ENCODE data around the gene S100B.
A peak's percentile ranks its signal among the peaks of the same experiment; 100 is the strongest.
"Not testable (repeated sequence)": the region's sequence is repeated elsewhere in the genome, so short reads cannot be mapped to it uniquely, and the experiment has no call there.

Gene S100B

DNA sequence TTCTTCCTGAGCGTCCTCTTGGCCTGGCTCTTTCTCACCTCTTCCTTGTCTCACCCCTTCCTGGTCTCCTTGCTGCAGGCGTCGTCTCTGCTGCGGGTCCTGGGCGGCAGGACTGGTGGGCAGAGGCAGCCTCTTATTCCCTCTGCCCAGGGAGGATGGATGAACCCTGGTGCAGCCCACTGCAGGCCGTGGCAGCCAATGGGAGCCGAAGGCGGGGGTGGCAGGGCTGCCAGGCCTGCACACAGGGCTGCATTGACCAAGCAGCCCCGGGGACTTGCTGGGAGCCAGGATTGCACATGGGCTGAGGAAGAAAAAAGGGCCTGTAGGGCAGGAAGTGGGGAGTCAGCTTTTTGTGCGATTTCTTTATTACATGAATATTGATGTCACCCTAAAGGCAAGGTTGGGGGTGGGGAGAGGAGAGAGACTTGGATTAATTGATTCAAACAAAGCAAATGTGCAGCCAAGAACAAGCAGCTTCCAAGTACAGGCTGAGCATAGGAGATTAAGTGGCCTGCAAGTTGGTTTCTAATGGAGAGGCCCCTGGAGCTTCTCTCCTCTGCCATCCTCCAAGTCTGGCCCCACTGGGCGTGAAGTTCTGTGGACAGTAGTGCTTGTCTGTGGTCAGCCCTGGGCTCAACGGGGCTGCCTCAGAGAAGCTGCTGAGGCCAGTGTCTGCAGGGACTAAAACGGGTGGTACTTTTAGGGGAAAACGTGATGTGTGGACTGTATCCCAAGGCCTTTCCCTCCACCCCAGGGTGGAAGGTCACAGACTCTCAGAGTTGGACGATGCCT lies at the start of gene S100B:
Gene S100B, minus strand, starts transcription at position 108 of the 792 bp plus-strand sequence. CDS start 2,667 bp downstream, outside the sequence.
- no peak for DNase-seq

DNA sequence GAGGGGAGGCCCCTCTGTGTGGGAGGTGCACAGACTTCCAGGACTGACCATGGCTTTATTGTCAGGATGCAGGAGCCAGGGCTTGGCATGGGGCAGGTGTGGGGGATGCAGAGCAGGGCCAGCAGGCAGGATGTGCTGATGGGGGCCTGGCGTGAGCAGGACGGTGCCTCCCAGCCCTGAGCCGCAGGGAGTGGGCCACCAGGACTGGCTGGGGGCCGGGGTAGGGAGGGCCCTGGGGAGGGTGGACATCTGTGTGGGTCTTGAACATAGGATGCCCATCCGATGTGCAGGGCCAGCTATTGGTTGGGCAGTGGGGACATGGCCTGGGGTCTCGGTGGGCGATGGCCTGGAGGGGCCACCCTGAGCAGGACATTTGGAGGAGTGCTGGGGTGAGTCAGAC lies 46.2 kb upstream of the S100B start:
- DNase-seq: no peak

DNA sequence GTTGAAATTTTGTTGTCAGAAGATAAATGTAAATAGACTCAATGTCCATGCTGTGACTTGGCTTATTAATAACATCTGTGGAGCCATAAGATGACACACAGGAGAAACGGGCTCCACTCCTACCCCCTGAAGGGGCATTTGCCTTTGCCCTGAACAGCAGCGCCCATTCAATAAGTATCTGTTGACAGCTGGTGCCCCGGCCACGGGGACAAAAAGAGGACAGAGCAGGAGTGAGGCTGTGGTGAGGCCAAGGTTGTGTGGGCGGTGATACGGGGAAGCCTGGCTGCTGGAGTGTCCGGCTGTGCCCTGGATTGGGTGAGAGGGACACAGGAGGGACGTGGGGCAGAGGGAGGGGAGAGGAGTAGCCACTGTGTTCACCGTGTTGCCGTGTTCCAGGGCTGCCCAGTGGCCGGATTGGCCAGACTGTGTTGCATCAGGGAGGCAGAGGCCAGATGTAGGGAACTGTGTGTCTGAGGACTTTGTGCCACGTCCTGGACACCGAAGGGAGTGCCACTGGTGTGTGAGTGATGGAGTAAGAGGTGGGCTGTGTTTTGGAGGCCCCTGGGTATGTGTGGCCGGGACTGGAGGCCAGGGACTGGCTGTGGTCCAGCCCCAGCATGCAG lies 45.7 kb upstream of the S100B start:
- no peak for DNase-seq

DNA sequence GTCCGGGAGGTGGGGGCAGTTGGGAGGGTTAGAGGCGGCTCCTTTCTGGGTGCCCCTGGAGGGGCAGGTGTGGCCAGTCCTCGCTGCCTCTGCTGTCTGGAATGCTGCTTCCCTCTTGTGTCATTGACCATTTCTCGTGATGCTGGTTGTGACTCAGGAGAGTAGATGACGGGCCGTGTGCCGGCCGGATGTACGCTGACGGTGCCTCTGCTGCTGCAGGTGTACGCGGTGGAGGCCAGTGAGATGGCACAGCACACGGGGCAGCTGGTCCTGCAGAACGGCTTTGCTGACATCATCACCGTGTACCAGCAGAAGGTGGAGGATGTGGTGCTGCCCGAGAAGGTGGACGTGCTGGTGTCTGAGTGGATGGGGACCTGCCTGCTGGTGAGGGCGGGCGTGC lies 44.5 kb upstream of the S100B start:
- DNase-seq: no peak

DNA sequence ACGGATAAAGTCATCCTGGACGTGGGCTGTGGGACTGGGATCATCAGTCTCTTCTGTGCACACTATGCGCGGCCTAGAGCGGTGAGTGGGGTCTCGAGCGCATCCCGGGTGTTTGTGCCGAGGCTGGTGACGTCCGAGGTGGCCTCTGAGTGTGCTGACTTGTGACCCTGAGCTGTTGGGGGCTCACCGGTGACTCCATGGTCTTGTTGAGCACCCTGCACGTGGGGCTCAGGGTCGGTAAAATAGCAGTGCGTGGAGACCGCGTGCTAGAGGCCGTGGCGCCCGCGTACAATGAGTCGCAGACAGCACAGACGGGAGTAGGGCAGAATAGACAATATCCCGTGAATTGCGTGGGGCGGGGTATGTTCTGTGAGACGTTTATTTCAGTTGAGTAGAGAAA lies 43.7 kb upstream of the S100B start:
- DNase-seq: no peak

DNA sequence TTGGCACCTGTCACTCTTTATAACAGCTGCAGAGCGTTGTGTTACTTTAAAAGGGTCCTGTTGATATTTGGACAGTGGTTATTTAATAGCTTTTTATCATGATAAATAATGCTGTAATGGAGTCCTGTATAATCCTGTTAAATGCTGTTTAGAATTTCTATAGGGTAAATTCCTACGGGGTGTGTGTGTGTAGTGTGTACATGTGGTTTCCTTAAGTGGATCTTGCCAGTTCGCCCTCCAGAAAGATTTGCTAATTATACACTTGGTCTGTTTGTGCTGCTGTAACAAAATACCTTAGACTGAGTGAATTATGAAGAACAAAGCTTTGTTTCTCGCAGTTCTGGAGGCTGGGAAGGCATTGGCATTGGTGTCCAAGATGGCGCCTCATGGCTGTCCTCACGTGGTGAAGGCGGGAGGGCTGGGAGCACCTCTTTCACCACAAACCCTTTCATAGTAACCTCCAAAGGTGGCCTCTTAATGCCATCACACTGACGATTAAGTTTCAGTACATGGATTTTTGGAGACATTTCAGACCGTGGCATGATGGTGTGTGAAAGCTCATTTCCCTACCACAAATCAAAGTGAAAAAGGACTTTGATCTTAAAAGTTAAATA lies 41.8 kb upstream of the S100B start:
- DNase-seq: no peak

DNA sequence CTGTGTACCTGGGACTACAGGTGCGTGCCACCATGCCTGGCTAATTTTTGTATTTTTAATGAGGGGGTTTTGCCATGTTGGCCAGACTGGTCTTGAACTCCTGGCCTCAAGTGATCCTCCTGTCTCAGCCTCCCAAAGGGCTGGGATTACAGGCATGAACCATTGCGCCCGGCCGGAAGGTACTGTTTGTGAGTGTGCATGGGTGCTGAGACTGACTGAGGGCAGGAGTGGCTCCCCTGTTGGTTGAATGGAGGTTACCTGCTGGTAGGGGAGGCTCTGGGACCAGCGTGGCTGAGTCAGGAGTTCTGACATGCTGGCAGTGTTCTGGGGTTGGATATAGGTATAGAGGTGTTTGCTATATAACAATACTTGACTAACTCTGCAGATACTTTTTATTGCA lies 41.0 kb upstream of the S100B start:
- DNase-seq: no peak

DNA sequence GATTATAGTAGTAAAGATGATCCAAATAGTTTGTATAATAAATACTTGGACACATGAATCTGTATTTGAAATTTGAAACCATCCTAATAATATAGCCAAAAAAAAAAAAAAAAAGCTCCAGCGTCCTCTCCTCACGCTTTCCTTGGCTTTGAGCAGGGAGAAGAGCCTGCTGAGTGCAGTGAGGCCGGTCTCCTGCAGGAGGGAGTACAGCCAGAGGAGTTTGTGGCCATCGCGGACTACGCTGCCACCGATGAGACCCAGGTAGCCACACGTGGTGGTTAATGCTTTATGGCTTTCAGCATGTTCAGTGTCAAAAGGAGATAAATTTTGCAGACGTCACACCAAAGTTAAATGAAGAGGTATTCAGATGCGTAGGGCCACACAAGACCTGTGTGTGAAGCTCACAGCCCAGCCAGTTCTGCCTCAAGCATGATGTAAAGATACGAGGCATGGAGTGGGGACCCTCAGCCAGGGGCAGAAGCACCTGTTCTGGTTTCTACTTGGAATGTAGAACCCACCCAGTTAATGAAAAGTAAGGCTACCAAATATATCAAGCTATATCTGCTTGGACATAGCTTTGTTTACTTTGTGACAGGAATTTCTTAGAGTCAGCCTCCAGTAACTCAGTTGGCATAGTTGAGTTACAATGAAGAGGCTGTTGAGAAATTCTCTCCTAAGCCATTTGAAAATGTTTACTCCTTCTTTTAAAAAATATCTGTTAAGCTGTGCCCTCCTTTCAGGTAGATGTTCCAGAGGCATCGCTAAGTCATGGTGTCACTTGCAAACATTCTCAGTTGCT lies 38.7 kb upstream of the S100B start:
- DNase-seq: no peak

DNA sequence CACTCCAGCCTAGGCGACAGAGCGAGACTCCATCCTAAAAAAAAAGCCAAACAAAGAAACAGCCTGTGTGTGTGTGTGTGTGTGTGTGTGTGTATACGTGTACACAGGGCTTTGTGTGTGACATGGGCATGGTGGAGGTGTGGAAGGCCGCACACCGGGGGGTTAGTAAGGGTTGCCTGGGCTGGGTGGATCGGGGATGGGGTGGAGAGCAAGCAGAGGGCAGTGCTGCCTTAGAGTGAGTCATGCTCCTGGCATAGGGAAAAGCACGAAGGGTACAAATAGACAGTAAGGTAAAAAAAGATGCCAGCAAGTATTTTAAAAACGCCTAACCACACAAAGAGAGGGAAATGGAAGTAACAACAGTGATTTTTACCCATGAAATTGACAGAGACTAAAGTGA lies 36.8 kb upstream of the S100B start:
- DNase-seq: no peak

DNA sequence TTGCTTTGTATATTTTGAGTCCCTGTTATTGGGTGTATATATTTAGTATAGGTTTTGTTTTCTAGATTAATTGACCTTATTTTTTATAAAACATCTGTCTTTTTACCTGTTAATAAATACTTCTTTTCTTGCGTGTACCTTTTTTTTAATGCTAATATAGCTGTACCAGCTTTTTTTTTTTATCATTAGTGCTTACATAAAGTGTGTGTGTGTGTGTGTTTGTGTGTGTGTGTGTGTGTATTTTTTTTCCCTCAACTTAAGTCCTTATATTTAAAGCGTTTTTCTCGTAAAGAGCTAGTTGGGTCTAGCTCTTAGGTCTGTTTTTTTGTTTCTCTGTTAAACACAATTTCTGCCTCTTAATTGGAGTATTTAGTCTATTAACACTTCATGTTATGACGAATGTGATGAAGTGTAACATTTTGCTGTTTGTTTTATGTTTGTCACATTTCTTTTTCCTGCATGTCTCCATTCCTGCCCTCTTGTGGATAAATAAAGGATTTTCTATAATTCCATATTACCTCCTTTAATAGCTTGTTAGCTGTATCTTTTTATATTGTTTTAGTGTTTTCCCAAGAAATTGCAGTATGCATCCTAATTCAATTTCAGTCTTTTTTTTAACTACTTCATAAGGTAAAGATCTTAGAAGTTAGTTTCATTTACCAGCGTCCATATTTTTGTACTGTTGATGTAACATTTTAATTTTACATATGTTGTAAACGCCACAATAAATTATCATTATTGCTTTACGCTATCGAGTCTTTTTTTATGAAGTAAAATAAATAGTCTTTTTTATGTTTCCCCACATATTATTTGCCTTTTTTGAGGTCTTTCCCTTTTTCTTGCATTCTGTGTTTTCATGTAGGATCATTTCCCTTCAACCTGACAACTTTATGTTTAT lies 34.9 kb upstream of the S100B start:
- peak in 1 of 2 experiments; percentile 32 for DNase-seq

DNA sequence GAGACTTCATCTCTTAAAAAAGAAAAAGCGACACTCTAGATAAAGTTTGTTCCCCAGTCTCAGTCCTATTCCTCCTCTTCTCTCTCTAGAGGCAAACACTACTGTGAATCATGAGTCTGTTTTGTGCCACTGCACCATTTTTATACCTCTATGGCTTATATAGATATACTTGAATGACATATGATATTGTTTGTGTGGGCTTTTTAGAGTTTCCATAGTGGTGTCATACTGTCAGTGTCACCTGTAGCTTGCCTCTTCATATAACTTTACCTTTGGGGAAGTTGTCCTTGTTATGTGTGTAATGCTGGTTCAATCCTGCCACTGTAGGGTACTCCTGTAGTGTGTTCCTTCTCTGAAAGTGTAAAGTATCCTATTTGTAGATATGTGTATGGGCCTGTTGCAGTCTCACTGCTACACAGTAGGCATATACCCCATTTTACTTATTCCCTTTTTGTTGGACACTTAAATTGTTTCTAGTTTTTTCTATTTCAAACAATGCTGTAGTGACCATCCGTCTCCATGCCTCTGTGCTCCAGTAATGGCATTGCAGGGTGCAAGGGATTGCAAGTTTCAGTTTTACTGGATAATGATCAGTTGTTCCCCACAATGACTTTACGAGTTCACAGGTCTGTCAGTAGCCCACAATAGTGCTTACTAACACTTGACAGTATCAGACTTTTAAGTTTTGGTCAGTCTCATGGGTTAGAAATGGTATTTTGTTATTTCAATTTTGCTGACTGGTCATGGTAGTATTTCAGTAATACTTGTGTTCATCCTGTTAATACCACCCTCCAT lies 33.3 kb upstream of the S100B start:
- DNase-seq: no peak

DNA sequence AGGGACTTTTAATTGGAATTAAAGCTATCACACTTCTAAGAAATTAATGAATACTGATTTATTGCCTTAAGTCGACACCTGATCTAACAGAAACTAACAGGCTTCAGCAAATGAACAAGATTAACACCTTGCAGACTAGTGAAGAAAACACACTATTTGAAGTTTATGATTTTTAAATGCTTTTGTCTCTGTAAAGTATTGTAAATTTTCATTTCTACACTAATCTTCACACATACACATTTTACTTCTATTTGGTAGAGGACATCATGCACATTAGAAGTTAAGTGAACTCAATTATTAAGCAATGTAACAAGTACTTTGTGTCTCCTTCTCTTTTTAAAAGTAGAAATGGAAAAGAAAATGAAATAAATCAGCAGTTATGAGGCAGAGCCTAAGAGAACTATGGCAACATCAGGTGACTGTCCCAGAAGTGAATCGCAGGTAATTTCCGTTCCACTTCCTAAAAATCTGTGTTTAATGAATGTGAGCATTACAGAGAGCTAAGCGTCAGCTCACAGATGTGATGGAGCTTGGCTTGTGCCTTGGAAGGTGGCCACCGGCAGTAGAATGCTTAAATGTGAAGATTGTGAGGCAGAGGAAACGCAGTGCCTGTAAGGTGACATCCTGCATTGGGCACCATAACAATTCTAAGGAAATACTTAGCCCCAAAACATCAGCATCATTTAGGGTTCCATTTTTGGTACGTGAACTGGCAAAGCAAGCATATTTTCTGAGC lies 31.8 kb upstream of the S100B start:
- no peak for DNase-seq

DNA sequence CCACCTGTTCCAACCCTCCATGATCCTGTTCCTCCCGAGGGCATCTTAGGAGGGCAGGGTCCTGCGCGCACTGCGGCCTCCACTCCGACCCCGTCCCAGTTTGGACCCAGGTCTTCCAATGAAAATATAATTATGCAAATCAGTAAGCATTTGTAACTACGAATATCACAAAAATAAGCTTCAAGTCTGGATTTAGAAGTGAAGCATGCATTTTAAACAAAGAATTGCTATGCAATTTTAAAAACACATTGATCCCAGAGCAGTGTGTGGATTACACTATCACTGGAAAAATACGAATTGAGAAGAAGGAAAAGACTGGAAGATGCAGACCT lies 31.3 kb upstream of the S100B start:
- DNase-seq: no peak

DNA sequence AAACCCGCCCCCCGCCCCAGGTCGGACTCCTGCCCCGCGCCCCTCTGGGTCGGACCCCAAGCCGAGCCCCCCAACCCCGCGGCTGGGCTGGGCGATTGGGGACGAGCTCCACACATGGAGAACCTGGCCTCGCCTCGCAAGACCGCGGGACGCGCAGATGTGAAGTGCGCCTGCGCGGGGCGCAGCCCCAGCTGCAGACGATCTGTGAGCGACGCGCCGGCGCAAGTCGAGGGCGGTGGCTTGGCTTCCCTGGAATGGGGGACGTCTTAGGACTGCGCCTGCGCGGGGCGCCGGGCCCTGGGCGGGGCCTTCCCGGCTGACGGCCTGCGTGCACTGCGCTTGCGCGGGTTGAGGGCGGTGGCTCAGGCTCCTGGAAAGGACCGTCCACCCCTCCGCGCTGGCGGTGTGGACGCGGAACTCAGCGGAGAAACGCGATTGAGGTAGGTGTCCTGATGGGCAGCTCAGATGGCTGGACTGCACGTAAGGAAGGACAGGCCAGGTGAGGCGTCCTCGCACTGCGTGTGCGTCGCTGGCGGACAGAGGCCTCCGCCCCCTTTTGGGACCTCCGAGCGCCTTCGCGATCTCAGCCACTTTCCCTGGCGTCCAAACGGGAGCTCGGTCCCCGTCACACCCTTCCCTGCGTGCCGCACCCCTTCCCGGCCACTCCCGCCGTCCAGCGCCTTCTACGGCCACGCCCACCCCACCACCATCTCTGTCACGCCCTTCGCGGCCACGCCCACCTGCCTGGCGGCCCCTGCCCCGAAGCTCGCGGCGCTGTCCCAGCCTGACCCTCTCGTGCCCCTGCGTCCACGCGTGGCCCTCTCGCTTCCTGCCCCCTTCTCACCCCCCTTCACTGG lies 30.7 kb upstream of the S100B start, which contains the start of gene PRMT2:
Gene PRMT2, plus strand, starts transcription at position 351 of the 857 bp plus-strand sequence. CDS start 1,278 bp downstream, outside the sequence.
- DNase-seq: peak; percentile 63 to 87

DNA sequence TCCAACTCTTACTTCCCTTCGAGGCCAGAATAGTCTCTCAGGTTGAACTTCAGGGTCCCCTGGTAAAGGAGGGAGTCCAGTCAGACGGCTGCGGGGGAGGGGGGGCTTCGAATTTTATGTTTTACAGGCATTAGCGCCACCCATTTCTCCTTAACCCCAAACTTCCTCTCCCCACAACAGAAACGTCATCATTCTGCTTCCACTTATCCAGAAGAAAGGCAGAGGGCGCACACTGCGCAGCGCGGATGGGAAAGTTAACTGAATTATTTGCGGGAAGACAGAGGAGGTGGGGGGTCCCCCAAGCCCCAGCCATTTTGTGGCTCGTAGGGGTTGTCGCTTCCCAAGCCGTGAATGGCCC lies 30.1 kb upstream of the S100B start:
- peak; percentile 68 to 83 for DNase-seq

DNA sequence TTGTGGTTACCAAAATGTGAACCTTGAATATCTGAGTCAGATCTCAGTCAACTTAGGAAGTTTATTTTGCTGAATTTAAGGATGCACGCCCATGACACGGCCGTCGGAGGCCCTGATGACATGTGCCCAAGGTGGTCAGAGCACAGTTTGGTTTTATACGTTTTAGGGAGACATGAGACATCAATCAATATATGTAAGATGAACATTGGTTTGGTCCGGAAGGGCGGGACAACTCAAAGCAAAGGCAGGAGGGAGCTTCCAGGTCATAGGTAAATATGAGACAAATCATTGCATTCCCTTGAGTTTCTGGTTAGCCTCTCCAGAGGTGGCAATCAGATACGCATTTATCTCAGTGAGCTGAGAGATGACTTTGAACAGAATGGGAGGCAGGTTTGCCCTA lies 29.5 kb upstream of the S100B start:
- DNase-seq: no peak

DNA sequence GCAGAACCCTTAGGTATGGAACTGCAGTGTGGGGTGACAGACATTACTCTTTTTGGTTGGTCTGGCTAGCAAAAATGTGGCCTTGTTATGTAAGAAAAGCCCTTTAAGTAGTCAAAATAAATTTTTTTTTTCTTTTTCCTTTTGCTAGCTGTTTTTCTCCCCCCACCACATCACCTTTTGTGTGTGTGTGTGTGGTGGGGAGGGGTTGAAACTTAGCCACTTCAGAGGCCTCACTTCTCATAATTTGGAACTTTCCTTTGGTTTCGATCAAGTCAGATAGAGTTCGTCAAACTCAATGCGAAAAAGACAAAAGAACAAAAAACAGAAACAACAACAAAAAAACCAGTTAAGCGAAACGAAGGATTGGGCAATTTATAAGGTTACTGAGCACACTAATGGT lies 28.7 kb upstream of the S100B start:
- DNase-seq: no peak

DNA sequence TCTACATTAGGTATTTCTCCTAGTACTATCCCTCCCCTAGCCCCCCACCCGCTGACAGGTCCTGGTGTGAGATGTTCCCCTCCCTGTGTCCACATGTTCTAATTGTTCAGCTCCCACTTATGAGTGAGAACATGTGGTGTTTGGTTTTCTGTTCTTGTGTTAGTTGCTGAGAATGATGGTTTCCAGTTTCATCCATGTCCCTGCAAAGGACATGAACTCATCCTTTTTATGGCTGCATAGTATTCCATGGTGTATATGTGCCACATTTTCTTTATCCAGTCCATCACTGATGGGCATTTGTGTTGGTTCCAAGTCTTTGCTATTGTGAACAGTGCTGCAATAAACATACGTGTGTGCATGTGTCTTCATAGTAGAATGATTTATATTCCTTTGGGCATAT lies 26.0 kb upstream of the S100B start:
- not testable (repeated sequence) for DNase-seq

DNA sequence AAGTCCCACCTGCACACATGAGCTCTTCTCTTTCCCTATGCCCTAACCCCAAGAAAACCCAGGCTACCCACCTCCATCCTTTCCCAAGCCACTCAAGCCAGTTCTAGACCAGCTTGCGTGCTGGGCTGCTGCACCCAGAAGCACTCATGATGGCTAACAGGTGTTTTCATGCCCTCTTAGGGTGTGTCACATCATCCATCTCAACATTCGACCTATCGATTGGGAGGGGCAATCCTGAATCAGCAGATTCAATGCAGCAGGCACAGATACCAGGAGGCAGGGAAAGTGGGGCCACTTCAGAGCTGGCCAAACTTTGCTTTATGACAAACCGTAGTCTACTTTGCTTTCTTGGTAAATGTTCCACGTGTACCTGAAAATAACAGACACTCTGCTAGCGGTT lies 24.0 kb upstream of the S100B start:
- DNase-seq: no peak

DNA sequence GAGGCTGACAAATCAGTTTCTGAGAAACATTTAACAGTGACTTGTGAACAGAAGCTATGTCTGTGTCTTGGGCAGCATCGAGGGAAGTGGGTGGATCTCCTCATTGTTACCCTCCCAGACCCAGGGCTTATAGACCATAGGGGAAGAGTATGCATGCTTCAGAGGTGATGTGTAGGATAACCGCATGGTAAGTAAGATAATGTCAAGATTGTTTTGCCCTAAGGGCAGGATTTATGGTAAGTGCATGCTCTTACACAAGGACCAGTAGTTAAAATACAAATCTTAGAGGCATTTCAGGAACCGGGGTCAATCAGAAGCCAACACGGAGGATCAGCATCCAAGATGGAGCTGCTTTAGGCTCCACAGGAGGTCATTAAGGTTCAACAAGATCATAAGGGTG lies 22.8 kb upstream of the S100B start:
- DNase-seq: no peak

Measured in SW 1271 (cell line).